Peyer's patch (tissue), 4 donors: ENCODE measurements around the gene SLC6A6. TPM values are rescaled to one million over a fixed set of nuclear protein-coding genes. Genes with fewer than 3 reads are reported as not detected.

ENCODE experiments used
- DNase-seq, 3 donors: peaks; one replicate each; pipeline ENCODE4 v3.0.0-alpha.2; 2017 to 2019
- H3K27ac ChIP-seq, 4 donors: fragments of 200-600 bp; sonication (generic); one replicate each; pipeline ENCODE4 v1.5.1; 2016 to 2019
- H3K27me3 ChIP-seq, 2 donors: fragments of 200-600 bp; sonication (generic); one replicate each; pipeline ENCODE4 v1.5.1; 2019
- H3K36me3 ChIP-seq, 3 donors: fragments of 200-600 bp; sonication (generic); one replicate each; pipeline ENCODE4 v1.5.1; 2016 to 2019
- H3K4me1 ChIP-seq, 4 donors: fragments of 200-600 bp; sonication (generic); one replicate each; pipeline ENCODE4 v1.5.1; 2016 to 2019
- H3K4me3 ChIP-seq, 4 donors: fragments of 200-600 bp; sonication (generic); 1 replicate in 3 of 4; 2 replicates in 1 of 4; pipeline ENCODE4 v1.5.1; 2016 to 2019; ENCODE audit warnings: mild to moderate bottlenecking in 1 of 4
- H3K9me3 ChIP-seq, 4 donors: fragments of 200-600 bp; sonication (generic); one replicate each; pipeline ENCODE4 v1.5.1; 2016 to 2019; ENCODE audit warnings: mild to moderate bottlenecking in 1 of 4
- CTCF ChIP-seq, 6 experiments: fragments of 450-650 bp in 4 of 6; fragments of 200-600 bp in 2 of 6; sonication (generic) in 1 of 6; IDR thresholded peaks; one replicate each; pipeline ENCODE4 v1.5.1; 2017 to 2019; ENCODE audit warnings: antibody characterized with exemption in 6 of 6, mild to moderate bottlenecking in 3 of 6, moderate library complexity in 1 of 6
- POLR2A ChIP-seq, 2 donors: fragments of 450-650 bp; IDR thresholded peaks; one replicate each; pipeline ENCODE4 v1.5.1; 2017; ENCODE audit warnings: antibody characterized with exemption in 2 of 2, mild to moderate bottlenecking in 2 of 2, moderate library complexity in 2 of 2
- total RNA-seq, 4 donors: library from RNA; depleted of rRNA; stranded (reverse); fragments of >200 nt; gene quantifications; one replicate each; pipeline ENCODE4 v1.1.0, GENCODE V29; 2016

Gene SLC6A6
- total RNA-seq, 4 donors from 2014 or later = 61.1 to 190 (median 150) TPM

- DNase-seq = peak in 1 of 3 donors; percentile 26
- Histone ChIP-seq H3K36me3 (peaks cover 0 to 95% (median 0%) of the 10 kb centered on the region in 3 donors), H3K4me1 (no peaks in the 10 kb centered on the region), H3K4me3 (no peak overlapping the region), H3K27ac (no peak overlapping the region), H3K27me3 (no peaks in the 10 kb centered on the region), H3K9me3 (no peaks in the 10 kb centered on the region)
- TF ChIP-seq CTCF (IDR thresholded peaks at IDR 0.05) (no peak), POLR2A (IDR thresholded peaks at IDR 0.05) (no peak)
Measured at GRCh38 chr3:14481018-14481645, 78.7 kb downstream of the SLC6A6 start.

GRCh38 chr3:14481646-14482036 lies 79.2 kb downstream of the SLC6A6 start:
- Histone ChIP-seq H3K27ac (no peak overlapping the region), H3K36me3 (peaks cover 0 to 95% (median 0%) of the 10 kb centered on the region in 3 donors), H3K4me3 (no peak overlapping the region), H3K4me1 (no peaks in the 10 kb centered on the region), H3K9me3 (no peaks in the 10 kb centered on the region), H3K27me3 (no peaks in the 10 kb centered on the region)
- DNase-seq = peak in 1 of 3 donors; percentile 24
- TF ChIP-seq POLR2A (IDR thresholded peaks at IDR 0.05) (no peak), CTCF (IDR thresholded peaks at IDR 0.05) (no peak)

- TF ChIP-seq CTCF (IDR thresholded peaks at IDR 0.05) = no peak
- TF ChIP-seq POLR2A (IDR thresholded peaks at IDR 0.05) = no peak
- Histone ChIP-seq H3K27me3 (no peaks in the 10 kb centered on the region), H3K27ac (no peak overlapping the region), H3K4me3 (no peak overlapping the region), H3K9me3 (no peaks in the 10 kb centered on the region), H3K4me1 (no peaks in the 10 kb centered on the region), H3K36me3 (peaks cover 0 to 92% (median 0%) of the 10 kb centered on the region in 3 donors)
- DNase-seq = peak in 1 of 3 donors; percentile 27
Measured at GRCh38 chr3:14482271-14482721, 79.9 kb downstream of the SLC6A6 start.

GRCh38 chr3:14483286-14483685 lies 80.9 kb downstream of the SLC6A6 start:
- no peak for TF ChIP-seq CTCF (IDR thresholded peaks at IDR 0.05)
- TF ChIP-seq POLR2A (IDR thresholded peaks at IDR 0.05) = no peak
- peak in 1 of 3 donors; percentile 21 for DNase-seq
- Histone ChIP-seq H3K27ac (no peak overlapping the region), H3K27me3 (no peaks in the 10 kb centered on the region), H3K36me3 (peaks cover 0 to 92% (median 0%) of the 10 kb centered on the region in 3 donors), H3K4me1 (no peaks in the 10 kb centered on the region), H3K9me3 (no peaks in the 10 kb centered on the region), H3K4me3 (no peak overlapping the region)

GRCh38 chr3:14484741-14485140 lies 82.3 kb downstream of the SLC6A6 start:
- H3K27ac ChIP-seq = no peak overlapping the region
- H3K4me3 ChIP-seq = no peak overlapping the region
- H3K36me3 ChIP-seq = peaks cover 0 to 84% (median 0%) of the 10 kb centered on the region in 3 donors
- DNase-seq = peak in 1 of 3 donors; percentile 33
- no peaks in the 10 kb centered on the region for H3K27me3 ChIP-seq
- TF ChIP-seq POLR2A (IDR thresholded peaks at IDR 0.05) (no peak), CTCF (IDR thresholded peaks at IDR 0.05) (no peak)
- no peaks in the 10 kb centered on the region for H3K4me1 ChIP-seq
- no peaks in the 10 kb centered on the region for H3K9me3 ChIP-seq
